GM21717 (cell line): ENCODE results near the gene KLK1.

Experiments used
- ATAC-seq: cut with Tn5 transposase; IDR thresholded peaks from one replicate; pipeline ENCODE4 v1.9.1; 2021; ENCODE audit warnings: mild to moderate bottlenecking, moderate library complexity; ENCODE audit not compliant: unreplicated experiment

KLK1 gene

DNA sequence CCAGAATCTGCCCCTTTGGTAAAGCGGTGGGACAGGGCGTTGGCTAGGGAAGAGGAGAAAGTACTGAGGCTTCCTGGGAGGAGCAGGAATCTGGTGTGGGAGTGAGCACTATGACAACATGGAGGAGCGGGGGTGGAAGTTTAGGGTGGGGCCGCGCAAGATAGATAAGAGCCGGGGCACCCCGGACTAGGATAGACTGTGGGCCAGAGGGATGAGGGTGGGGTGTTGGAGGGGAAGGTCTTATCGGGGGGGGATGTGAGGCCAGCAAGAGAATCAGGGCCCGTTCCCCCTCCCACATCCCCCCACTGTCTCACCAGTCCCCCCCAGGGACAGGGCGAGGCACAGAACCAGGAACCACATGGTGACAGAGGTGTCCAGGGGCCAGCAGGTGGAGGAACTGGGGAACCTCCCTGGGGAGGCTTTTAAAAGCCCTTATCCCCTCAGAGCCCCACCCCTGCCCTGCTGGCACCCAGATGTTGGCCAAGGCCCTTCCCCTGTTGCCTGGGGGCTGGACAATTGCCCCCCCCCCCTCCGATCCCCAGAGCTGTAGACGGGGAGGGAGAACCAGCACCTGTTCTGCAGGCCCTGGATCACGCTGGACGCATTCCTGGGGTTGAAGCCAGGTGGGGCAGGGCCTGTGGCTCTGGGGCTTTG, at the start of gene KLK1:
Gene KLK1 (minus strand): TSS at position 399 of the 654 bp plus-strand sequence. CDS start 39 bp downstream, at position 360.
- no peak for ATAC-seq

DNA sequence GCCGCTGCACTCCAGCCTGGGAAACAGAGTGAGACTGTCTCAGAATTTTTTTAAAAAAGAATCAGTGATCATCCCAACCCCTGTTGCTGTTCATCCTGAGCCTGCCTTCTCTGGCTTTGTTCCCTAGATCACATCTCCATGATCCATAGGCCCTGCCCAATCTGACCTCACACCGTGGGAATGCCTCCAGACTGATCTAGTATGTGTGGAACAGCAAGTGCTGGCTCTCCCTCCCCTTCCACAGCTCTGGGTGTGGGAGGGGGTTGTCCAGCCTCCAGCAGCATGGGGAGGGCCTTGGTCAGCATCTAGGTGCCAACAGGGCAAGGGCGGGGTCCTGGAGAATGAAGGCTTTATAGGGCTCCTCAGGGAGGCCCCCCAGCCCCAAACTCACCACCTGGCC, 49.5 kb upstream of the KLK1 start, which contains the start of gene KLK2:
Gene KLK2 (plus strand): TSS at position 384 of the 400 bp plus-strand sequence. CDS start 35 bp downstream, outside the sequence.
- ATAC-seq, result no peak

DNA sequence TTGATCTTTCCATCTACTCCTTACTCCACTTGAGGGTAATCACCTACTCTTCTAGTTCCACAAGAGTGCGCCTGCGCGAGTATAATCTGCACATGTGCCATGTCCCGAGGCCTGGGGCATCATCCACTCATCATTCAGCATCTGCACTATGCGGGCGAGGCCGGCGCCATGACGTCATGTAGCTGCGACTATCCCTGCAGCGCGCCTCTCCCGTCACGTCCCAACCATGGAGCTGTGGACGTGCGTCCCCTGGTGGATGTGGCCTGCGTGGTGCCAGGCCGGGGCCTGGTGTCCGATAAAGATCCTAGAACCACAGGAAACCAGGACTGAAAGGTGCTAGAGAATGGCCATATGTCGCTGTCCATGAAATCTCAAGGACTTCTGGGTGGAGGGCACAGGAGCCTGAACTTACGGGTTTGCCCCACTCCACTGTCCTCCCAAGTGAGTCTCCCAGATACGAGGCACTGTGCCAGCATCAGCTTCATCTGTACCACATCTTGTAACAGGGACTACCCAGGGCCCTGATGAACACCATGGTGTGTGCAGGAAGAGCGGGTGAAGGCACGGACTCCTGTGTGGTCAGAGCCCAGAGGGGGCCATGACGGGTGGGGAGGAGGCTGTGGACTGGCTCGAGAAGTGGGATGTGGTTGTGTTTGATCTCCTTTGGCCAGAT, 47.0 kb upstream of the KLK1 start:
- ATAC-seq, result no peak

DNA sequence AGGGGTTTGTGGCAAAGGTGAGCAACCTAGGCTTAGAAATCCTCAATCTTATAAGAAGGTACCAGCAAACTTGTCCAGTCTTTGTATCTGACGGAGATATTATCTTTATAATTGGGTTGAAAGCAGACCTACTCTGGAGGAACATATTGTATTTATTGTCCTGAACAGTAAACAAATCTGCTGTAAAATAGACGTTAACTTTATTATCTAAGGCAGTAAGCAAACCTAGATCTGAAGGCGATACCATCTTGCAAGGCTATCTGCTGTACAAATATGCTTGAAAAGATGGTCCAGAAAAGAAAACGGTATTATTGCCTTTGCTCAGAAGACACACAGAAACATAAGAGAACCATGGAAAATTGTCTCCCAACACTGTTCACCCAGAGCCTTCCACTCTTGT, 45.9 kb upstream of the KLK1 start:
- no peak for ATAC-seq

DNA sequence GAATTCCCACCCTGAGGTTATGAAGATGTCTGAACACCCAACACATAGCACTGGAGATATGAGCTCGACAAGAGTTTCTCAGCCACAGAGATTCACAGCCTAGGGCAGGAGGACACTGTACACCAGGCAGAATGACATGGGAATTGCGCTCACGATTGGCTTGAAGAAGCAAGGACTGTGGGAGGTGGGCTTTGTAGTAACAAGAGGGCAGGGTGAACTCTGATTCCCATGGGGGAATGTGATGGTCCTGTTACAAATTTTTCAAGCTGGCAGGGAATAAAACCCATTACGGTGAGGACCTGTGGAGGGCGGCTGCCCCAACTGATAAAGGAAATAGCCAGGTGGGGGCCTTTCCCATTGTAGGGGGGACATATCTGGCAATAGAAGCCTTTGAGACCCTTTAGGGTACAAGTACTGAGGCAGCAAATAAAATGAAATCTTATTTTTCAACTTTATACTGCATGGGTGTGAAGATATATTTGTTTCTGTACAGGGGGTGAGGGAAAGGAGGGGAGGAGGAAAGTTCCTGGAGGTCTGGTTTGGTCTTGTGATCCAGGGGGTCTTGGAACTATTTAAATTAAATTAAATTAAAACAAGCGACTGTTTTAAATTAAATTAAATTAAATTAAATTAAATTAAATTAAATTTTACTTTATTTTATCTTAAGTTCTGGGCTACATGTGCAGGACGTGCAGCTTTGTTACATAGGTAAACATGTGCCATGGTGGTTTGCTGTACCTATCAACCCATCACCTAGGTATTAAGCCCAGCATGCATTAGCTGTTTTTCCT, 38.1 kb upstream of the KLK1 start:
- ATAC-seq, result no peak

DNA sequence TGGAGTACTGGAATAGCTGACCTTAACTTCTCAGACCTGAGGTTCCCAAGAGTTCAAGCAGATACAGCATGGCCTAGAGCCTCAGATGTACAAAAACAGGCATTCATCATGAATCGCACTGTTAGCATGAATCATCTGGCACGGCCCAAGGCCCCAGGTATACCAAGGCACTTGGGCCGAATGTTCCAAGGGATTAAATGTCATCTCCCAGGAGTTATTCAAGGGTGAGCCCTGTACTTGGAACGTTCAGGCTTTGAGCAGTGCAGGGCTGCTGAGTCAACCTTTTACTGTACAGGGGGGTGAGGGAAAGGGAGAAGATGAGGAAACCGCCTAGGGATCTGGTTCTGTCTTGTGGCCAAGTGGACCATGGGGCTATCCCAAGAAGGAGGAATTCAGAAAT, 37.4 kb upstream of the KLK1 start:
- ATAC-seq, result no peak

DNA sequence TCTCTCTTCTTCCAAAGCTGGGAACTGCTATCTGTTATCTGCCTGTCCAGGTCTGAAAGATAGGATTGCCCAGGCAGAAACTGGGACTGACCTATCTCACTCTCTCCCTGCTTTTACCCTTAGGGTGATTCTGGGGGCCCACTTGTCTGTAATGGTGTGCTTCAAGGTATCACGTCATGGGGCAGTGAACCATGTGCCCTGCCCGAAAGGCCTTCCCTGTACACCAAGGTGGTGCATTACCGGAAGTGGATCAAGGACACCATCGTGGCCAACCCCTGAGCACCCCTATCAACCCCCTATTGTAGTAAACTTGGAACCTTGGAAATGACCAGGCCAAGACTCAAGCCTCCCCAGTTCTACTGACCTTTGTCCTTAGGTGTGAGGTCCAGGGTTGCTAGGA, 36.3 kb upstream of the KLK1 start:
- no peak for ATAC-seq

DNA sequence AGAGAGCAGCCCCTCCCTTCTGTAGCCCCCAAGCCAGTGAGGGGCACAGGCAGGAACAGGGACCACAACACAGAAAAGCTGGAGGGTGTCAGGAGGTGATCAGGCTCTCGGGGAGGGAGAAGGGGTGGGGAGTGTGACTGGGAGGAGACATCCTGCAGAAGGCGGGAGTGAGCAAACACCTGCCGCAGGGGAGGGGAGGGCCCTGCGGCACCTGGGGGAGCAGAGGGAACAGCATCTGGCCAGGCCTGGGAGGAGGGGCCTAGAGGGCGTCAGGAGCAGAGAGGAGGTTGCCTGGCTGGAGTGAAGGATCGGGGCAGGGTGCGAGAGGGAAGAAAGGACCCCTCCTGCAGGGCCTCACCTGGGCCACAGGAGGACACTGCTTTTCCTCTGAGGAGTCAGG, 35.3 kb upstream of the KLK1 start:
- no peak for ATAC-seq

DNA sequence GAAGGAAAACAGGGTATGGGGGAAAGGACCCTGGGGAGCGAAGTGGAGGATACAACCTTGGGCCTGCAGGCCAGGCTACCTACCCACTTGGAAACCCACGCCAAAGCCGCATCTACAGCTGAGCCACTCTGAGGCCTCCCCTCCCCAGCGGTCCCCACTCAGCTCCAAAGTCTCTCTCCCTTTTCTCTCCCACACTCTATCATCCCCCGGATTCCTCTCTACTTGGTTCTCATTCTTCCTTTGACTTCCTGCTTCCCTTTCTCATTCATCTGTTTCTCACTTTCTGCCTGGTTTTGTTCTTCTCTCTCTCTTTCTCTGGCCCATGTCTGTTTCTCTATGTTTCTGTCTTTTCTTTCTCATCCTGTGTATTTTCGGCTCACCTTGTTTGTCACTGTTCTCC, 33.8 kb upstream of the KLK1 start:
- no peak for ATAC-seq

DNA sequence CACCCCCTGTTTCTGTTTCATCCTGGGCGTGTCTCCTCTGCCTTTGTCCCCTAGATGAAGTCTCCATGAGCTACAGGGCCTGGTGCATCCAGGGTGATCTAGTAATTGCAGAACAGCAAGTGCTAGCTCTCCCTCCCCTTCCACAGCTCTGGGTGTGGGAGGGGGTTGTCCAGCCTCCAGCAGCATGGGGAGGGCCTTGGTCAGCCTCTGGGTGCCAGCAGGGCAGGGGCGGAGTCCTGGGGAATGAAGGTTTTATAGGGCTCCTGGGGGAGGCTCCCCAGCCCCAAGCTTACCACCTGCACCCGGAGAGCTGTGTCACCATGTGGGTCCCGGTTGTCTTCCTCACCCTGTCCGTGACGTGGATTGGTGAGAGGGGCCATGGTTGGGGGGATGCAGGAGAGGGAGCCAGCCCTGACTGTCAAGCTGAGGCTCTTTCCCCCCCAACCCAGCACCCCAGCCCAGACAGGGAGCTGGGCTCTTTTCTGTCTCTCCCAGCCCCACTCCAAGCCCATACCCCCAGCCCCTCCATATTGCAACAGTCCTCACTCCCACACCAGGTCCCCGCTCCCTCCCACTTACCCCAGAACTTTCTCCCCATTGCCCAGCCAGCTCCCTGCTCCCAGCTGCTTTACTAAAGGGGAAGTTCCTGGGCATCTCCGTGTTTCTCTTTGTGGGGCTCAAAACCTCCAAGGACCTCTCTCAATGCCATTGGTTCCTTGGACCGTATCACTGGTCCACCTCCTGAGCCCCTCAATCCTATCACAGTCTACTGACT, 31.2 kb upstream of the KLK1 start, which contains the start of gene KLK3:
Gene KLK3 (plus strand): TSS at position 280 of the 775 bp plus-strand sequence. CDS start 41 bp downstream, at position 321.
- no peak for ATAC-seq

DNA sequence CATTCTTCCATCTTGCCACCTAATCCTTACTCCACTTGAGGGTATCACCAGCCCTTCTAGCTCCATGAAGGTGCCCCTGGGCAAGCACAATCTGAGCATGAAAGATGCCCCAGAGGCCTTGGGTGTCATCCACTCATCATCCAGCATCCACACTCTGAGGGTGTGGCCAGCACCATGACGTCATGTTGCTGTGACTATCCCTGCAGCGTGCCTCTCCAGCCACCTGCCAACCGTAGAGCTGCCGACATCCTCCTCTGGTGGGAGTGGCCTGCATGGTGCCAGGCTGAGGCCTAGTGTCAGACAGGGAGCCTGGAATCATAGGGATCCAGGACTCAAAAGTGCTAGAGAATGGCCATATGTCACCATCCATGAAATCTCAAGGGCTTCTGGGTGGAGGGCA, 28.0 kb upstream of the KLK1 start:
- ATAC-seq, result no peak

DNA sequence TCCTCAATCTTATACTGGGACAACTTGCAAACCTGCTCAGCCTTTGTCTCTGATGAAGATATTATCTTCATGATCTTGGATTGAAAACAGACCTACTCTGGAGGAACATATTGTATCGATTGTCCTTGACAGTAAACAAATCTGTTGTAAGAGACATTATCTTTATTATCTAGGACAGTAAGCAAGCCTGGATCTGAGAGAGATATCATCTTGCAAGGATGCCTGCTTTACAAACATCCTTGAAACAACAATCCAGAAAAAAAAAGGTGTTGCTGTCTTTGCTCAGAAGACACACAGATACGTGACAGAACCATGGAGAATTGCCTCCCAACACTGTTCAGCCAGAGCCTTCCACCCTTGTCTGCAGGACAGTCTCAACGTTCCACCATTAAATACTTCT, 27.2 kb upstream of the KLK1 start:
- no peak for ATAC-seq

DNA sequence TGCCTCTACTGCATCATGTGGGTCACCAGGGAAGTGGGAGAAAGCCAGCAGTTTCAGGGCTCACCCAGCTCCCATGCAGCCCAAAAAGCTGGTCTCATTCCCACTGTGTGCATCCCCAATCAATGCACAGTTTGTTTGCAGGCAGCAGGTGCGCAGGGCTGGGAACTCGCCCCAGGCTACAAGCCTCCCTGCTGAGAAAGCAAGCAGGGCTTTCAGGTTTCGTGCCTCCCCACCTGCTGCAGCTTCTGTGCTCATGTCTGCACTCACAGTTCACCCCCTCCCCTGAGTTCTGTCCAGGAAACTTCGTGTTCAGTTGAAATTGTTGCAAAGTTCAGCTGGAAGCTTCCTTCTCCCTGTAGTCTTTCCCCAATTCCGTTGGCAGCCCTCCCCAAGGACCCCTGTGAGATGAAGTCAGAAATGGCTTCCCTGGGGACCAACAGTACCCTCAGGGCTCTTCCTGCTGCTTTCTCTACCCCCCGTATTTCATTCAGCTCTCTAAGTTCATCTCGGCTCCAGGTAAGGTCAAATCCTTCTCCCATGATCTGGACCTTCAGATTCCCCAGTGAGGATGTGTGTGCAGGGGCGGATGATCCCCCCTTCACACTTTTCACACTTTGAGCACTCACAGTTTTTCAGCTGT, 20.8 kb upstream of the KLK1 start:
- ATAC-seq, result no peak

DNA sequence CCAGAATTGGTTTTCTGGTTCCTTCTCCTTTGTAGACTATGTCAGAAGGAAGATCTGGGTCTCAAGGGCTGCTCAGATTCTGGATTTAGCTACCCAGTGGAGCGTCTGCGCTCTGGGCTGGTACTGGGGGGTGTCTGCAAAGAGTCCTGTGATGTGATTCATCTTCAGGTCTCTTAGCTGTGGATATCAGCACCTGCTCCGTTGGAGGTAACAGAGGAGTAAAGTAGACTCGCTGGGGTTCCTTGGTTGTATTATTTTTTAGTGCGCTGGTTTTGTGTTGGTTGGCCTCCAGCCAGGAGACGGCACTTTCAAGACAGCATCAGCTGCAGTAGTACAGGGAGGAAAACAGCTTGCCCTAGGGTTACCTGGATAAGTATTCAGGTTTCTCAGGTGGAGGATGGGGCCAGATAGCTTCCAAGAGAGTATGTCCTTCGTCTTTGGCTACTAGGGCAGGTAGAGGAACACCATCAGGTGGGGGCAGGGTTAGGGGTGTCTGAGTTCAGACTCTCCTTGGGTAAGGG, 20.2 kb upstream of the KLK1 start:
- ATAC-seq, result no peak

DNA sequence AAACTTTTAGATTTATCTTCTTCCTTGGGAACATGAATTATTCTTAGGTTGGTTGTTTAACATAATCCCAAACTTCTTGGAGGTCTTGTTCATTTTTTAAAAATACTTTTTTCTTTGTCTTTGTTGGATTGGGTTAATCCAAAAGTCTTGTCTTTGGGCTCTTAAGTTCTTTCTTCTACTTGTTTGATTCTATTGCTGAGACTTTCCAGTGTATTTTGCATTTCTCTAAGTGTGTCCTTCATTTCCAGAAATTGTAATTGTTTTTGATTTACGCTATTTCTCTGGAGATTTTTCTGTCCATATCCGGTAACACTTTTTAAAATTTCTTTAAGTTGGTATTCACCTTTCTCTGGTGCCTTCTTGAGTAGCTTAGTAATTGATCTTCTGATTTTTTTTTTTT, 19.6 kb upstream of the KLK1 start:
- no peak for ATAC-seq

DNA sequence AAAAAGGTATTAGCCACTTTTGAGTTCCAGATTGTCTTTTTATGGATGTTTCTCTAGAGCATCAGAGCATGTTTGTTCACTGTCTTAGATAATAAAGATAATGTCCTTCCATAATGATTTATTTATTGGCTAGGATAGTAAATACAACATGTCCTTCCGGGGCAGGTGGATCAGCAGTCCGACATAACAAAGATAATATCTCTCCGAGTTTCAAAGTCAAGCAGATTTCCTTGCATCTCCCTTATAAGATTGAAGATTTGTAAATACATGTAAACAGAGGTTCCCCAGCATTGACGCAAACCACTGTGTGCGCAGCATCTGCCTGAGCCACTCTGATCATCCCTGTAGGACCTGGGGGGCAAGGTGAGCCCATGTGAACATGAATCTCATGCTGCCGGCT, 18.5 kb upstream of the KLK1 start:
- ATAC-seq, result no peak

DNA sequence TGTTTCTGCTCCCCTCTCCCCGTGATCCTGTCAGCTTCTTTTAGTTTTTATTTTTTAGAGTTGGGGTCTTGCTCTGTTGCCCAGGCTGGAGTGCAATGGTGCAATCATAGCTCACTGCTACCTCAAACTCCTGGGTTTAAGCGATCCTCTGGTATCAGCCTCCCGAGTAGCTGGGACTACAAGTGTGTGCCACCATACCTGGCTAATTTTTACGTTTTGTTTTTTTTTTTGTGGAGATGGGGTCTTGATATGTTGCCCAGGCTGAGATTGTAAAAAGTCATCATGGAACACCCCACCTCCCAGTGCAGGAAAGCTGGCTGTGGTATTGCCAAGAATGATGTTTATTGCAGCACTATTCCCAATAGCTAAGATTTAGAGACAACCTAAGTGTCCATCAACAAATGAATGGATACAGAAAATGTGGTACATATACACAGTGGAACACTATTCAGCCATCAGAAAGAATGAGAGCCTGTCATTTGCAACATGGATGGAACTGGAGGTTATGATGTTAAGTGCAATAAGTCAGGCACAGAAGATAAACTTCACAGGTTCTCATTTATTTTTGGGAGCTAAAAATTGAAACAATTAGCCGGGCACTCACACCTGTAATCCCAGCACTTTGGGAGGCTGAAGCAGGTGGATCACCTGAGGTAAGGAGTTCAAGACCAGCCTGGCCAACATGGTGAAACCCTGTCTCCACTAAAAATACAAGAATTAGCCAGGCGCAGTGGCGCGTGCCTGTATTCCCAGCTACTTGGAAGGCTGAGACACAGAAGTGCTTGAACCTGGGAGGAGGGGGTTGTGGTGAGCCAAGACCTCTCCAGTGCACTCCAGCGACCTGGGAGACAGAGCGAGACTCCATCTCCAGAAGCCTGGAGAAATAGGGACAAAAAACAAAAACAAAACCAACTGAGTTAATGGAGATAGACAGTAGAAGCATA, 16.4 kb upstream of the KLK1 start:
- no peak for ATAC-seq

DNA sequence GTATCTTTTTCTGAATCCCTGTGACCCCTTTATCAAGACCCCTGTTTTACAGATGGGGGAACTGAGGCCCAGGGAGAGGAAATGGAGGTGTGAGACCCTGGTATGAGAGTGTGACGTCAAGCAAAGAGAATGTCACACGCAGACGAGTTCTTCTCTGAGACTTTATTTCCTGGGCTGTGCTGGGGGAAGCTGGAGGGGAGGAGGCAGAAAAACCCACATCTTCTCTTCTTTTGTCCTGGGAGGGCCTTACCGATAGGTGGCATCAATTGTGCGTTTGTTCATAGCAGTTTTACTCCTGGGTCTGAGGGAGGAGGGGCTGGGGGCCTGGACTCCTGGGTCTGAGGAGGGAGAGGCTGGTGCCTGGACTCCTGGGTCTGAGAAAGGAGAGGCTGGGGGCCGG, 14.7 kb upstream of the KLK1 start:
- ATAC-seq, result no peak

DNA sequence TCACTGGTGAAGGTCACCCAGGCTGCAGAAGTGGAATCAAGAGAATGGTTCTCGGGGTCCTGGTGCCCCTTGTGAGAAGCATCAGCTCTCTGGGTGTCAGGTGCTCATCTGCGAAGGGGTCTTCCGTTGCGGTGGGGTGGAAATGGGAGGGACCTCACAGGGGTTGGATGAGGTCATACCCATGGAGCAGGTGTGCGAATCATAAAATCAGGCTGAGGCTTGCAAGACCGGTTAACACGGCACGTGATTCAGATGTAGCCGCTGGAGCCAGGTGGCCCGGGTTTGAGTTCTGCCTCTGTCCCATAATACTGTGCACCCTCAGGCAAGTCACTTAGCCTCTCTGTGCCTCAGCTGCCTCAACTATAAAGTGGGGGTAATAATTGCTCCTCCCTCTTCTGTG, 13.7 kb upstream of the KLK1 start:
- ATAC-seq, result no peak
